Measurements from ENCODE around the gene MMS19. TPM values are rescaled to one million over a fixed set of nuclear protein-coding genes. Genes with fewer than 3 reads are reported as not detected.

MMS19 gene
- total and polyA plus RNA-seq, 3 experiments from 2014 or later, result 27.5 to 89.3 (median 85.7) TPM

GRCh38 chr10:97511711-97512440 lies 13.7 kb upstream of the MMS19 start:
- Histone ChIP-seq H3K27me3 (ENCODE audit: insufficient read depth, low read length, poor library complexity, severe bottlenecking) (no peaks in the 10 kb centered on the region), H3K9me3 (ENCODE audit: low read length) (no peaks in the 10 kb centered on the region), H3K4me3 (ENCODE audit: low read length) (no peak overlapping the region), H3K4me1 (ENCODE audit: insufficient read depth, low read length) (no peaks in the 10 kb centered on the region), H3K27ac (ENCODE audit: low read depth, low read length) (no peak overlapping the region), H3K36me3 (ENCODE audit: insufficient read depth, low read length) (no peaks in the 10 kb centered on the region)
- peaks cover 10 to 37% of the 10 kb centered on the region in 2 donors for H3K27me3 Mint-ChIP-seq
- no peaks in the 10 kb centered on the region for H3K36me3 Mint-ChIP-seq
- DNase-seq, result no peak
- ChIA-PET CTCF (no interaction called here), POLR2A (no interaction called here)
- peaks cover 0 to 3% (median 0%) of the 10 kb centered on the region in 3 donors for H3K4me1 Mint-ChIP-seq
- H3K9me3 Mint-ChIP-seq, result no peaks in the 10 kb centered on the region
- H3K27ac Mint-ChIP-seq, result peak overlapping the region in 2 of 8 donors; percentile 22 to 41
- H3K4me3 Mint-ChIP-seq, result no peak overlapping the region

- H3K27ac Mint-ChIP-seq, result no peak overlapping the region
Measured at GRCh38 chr10:97510686-97511085, 12.5 kb upstream of the MMS19 start.

GRCh38 chr10:97509120-97509680 lies 11.0 kb upstream of the MMS19 start:
- DNase-seq, result no peak
- Mint-ChIP-seq H3K4me1 (peaks cover 0 to 3% (median 0%) of the 10 kb centered on the region in 3 donors), H3K36me3 (no peaks in the 10 kb centered on the region), H3K27ac (peak overlapping the region in 1 of 8 donors; percentile 34), H3K9me3 (no peaks in the 10 kb centered on the region), H3K4me3 (no peak overlapping the region), H3K27me3 (peaks cover 15 to 23% of the 10 kb centered on the region in 2 donors)
- ChIA-PET CTCF (no interaction called here), POLR2A (no interaction called here)
- Histone ChIP-seq H3K4me1 (ENCODE audit: insufficient read depth, low read length) (no peaks in the 10 kb centered on the region), H3K4me3 (ENCODE audit: low read length) (no peak overlapping the region), H3K9me3 (ENCODE audit: low read length) (no peaks in the 10 kb centered on the region), H3K36me3 (ENCODE audit: insufficient read depth, low read length) (no peaks in the 10 kb centered on the region), H3K27me3 (ENCODE audit: insufficient read depth, low read length, poor library complexity, severe bottlenecking) (no peaks in the 10 kb centered on the region), H3K27ac (ENCODE audit: low read depth, low read length) (no peak overlapping the region)

More at GRCh38 chr10:97510686-97511085, 12.5 kb upstream of the MMS19 start:
- peaks cover 0 to 3% (median 0%) of the 10 kb centered on the region in 3 donors for H3K4me1 Mint-ChIP-seq
- Histone ChIP-seq H3K9me3 (ENCODE audit: low read length) (no peaks in the 10 kb centered on the region), H3K4me1 (ENCODE audit: insufficient read depth, low read length) (no peaks in the 10 kb centered on the region), H3K27me3 (ENCODE audit: insufficient read depth, low read length, poor library complexity, severe bottlenecking) (no peaks in the 10 kb centered on the region), H3K36me3 (ENCODE audit: insufficient read depth, low read length) (no peaks in the 10 kb centered on the region), H3K27ac (ENCODE audit: low read depth, low read length) (no peak overlapping the region), H3K4me3 (ENCODE audit: low read length) (no peak overlapping the region)
- DNase-seq, result no peak
- peaks cover 16 to 37% of the 10 kb centered on the region in 2 donors for H3K27me3 Mint-ChIP-seq
- ChIA-PET POLR2A (no interaction called here), CTCF (no interaction called here)
- no peak overlapping the region for H3K4me3 Mint-ChIP-seq
- H3K9me3 Mint-ChIP-seq, result no peaks in the 10 kb centered on the region
- H3K36me3 Mint-ChIP-seq, result no peaks in the 10 kb centered on the region

GRCh38 chr10:97508342-97508741 lies 10.1 kb upstream of the MMS19 start:
- H3K9me3 ChIP-seq (ENCODE audit: low read length), result no peaks in the 10 kb centered on the region
- no peak overlapping the region for H3K27ac Mint-ChIP-seq
- no peaks in the 10 kb centered on the region for H3K9me3 Mint-ChIP-seq
- ChIA-PET CTCF (no interaction called here), POLR2A (no interaction called here)
- H3K4me3 ChIP-seq (ENCODE audit: low read length), result no peak overlapping the region
- H3K27me3 ChIP-seq (ENCODE audit: insufficient read depth, low read length, poor library complexity, severe bottlenecking), result no peaks in the 10 kb centered on the region
- no peaks in the 10 kb centered on the region for H3K4me1 ChIP-seq (ENCODE audit: insufficient read depth, low read length)
- peaks cover 0 to 3% (median 0%) of the 10 kb centered on the region in 3 donors for H3K4me1 Mint-ChIP-seq
- peaks cover 15 to 22% of the 10 kb centered on the region in 2 donors for H3K27me3 Mint-ChIP-seq
- DNase-seq, result no peak
- no peaks in the 10 kb centered on the region for H3K36me3 Mint-ChIP-seq
- no peaks in the 10 kb centered on the region for H3K36me3 ChIP-seq (ENCODE audit: insufficient read depth, low read length)
- no peak overlapping the region for H3K4me3 Mint-ChIP-seq
- H3K27ac ChIP-seq (ENCODE audit: low read depth, low read length), result no peak overlapping the region

- Histone ChIP-seq H3K4me3 (ENCODE audit: low read length) (no peak overlapping the region), H3K4me1 (ENCODE audit: insufficient read depth, low read length) (no peaks in the 10 kb centered on the region), H3K9me3 (ENCODE audit: low read length) (no peaks in the 10 kb centered on the region), H3K36me3 (ENCODE audit: insufficient read depth, low read length) (no peaks in the 10 kb centered on the region), H3K27me3 (ENCODE audit: insufficient read depth, low read length, poor library complexity, severe bottlenecking) (no peaks in the 10 kb centered on the region), H3K27ac (ENCODE audit: low read depth, low read length) (no peak overlapping the region)
- DNase-seq, result no peak
- Mint-ChIP-seq H3K4me1 (no peaks in the 10 kb centered on the region), H3K9me3 (no peaks in the 10 kb centered on the region), H3K36me3 (no peaks in the 10 kb centered on the region), H3K27ac (no peak overlapping the region), H3K27me3 (peaks cover 21 to 34% of the 10 kb centered on the region in 2 donors), H3K4me3 (no peak overlapping the region)
- POLR2A ChIA-PET, result no interaction called here
- CTCF ChIA-PET, result no interaction called here
Measured at GRCh38 chr10:97506199-97506991, 8.2 kb upstream of the MMS19 start.

GRCh38 chr10:97505152-97505551 lies 6.9 kb upstream of the MMS19 start:
- Mint-ChIP-seq H3K27ac (no peak overlapping the region), H3K4me1 (peaks cover 0 to 4% (median under 1%) of the 10 kb centered on the region in 3 donors), H3K9me3 (no peaks in the 10 kb centered on the region), H3K4me3 (no peak overlapping the region), H3K27me3 (peaks cover 28 to 45% of the 10 kb centered on the region in 2 donors), H3K36me3 (no peaks in the 10 kb centered on the region)
- H3K27me3 ChIP-seq (ENCODE audit: insufficient read depth, low read length, poor library complexity, severe bottlenecking), result no peaks in the 10 kb centered on the region
- ChIA-PET POLR2A (no interaction called here), CTCF (no interaction called here)
- no peaks in the 10 kb centered on the region for H3K4me1 ChIP-seq (ENCODE audit: insufficient read depth, low read length)
- H3K36me3 ChIP-seq (ENCODE audit: insufficient read depth, low read length), result no peaks in the 10 kb centered on the region
- DNase-seq, result no peak
- no peak overlapping the region for H3K27ac ChIP-seq (ENCODE audit: low read depth, low read length)
- no peak overlapping the region for H3K4me3 ChIP-seq (ENCODE audit: low read length)
- H3K9me3 ChIP-seq (ENCODE audit: low read length), result no peaks in the 10 kb centered on the region

- Mint-ChIP-seq H3K9me3 (no peaks in the 10 kb centered on the region), H3K36me3 (peaks cover 0 to 1% (median 0%) of the 10 kb centered on the region in 3 donors), H3K4me3 (no peak overlapping the region), H3K27ac (no peak overlapping the region), H3K27me3 (peaks cover 27 to 39% of the 10 kb centered on the region in 2 donors), H3K4me1 (peaks cover 4 to 9% (median 7%) of the 10 kb centered on the region in 3 donors)
- Histone ChIP-seq H3K27ac (ENCODE audit: low read depth, low read length) (no peak overlapping the region), H3K27me3 (ENCODE audit: insufficient read depth, low read length, poor library complexity, severe bottlenecking) (no peaks in the 10 kb centered on the region), H3K36me3 (ENCODE audit: insufficient read depth, low read length) (no peaks in the 10 kb centered on the region), H3K9me3 (ENCODE audit: low read length) (no peaks in the 10 kb centered on the region), H3K4me1 (ENCODE audit: insufficient read depth, low read length) (no peaks in the 10 kb centered on the region), H3K4me3 (ENCODE audit: low read length) (no peak overlapping the region)
- POLR2A ChIA-PET, result no interaction called here
- CTCF ChIA-PET, result no interaction called here
- no peak for DNase-seq
Measured at GRCh38 chr10:97503406-97503805, 5.2 kb upstream of the MMS19 start.

GRCh38 chr10:97502916-97503315 lies 4.7 kb upstream of the MMS19 start:
- H3K27ac Mint-ChIP-seq, result no peak overlapping the region
- no peaks in the 10 kb centered on the region for H3K4me1 ChIP-seq (ENCODE audit: insufficient read depth, low read length)
- peaks cover 8 to 13% (median 8%) of the 10 kb centered on the region in 3 donors for H3K4me1 Mint-ChIP-seq
- peaks cover 0 to 6% (median 0%) of the 10 kb centered on the region in 3 donors for H3K36me3 Mint-ChIP-seq
- H3K27me3 Mint-ChIP-seq, result peaks cover 27 to 37% of the 10 kb centered on the region in 2 donors
- ChIA-PET POLR2A (no interaction called here), CTCF (no interaction called here)
- no peaks in the 10 kb centered on the region for H3K36me3 ChIP-seq (ENCODE audit: insufficient read depth, low read length)
- no peak for DNase-seq
- H3K9me3 Mint-ChIP-seq, result no peaks in the 10 kb centered on the region
- no peaks in the 10 kb centered on the region for H3K9me3 ChIP-seq (ENCODE audit: low read length)
- H3K27me3 ChIP-seq (ENCODE audit: insufficient read depth, low read length, poor library complexity, severe bottlenecking), result no peaks in the 10 kb centered on the region
- H3K4me3 Mint-ChIP-seq, result peak overlapping the region in 1 of 7 donors; percentile 53
- H3K4me3 ChIP-seq (ENCODE audit: low read length), result no peak overlapping the region
- H3K27ac ChIP-seq (ENCODE audit: low read depth, low read length), result no peak overlapping the region

Measured in CD8-positive, alpha-beta memory T cell (primary cell).